8988T (cell line): ENCODE data around the gene ADAMTS15.
A peak's percentile ranks its signal among the peaks of the same experiment; 100 is the strongest.

Experiments
- DNase-seq: peaks from one replicate; pipeline ENCODE4 v3.0.0; 2011

ADAMTS15 gene

GRCh38 chr11:130448416-130449309 lies at the start of gene ADAMTS15:
Gene ADAMTS15, plus strand, starts transcription at chr11:130448645. Its CDS starts 329 bp downstream, at chr11:130448974.
- peak; percentile 88 for DNase-seq

GRCh38 chr11:130399196-130399595 lies 49.2 kb upstream of the ADAMTS15 start:
- no peak for DNase-seq

GRCh38 chr11:130400781-130401483 lies 47.5 kb upstream of the ADAMTS15 start:
- DNase-seq = no peak

- no peak for DNase-seq
Measured at GRCh38 chr11:130402570-130402969, 45.9 kb upstream of the ADAMTS15 start.

GRCh38 chr11:130403271-130403804 lies 45.1 kb upstream of the ADAMTS15 start:
- no peak for DNase-seq

GRCh38 chr11:130403967-130404366 lies 44.5 kb upstream of the ADAMTS15 start:
- no peak for DNase-seq

GRCh38 chr11:130404727-130405126 lies 43.7 kb upstream of the ADAMTS15 start:
- no peak for DNase-seq

GRCh38 chr11:130405428-130405827 lies 43.0 kb upstream of the ADAMTS15 start:
- DNase-seq = no peak

GRCh38 chr11:130407978-130408377 lies 40.5 kb upstream of the ADAMTS15 start:
- DNase-seq = peak; percentile 69

- no peak for DNase-seq
Measured at GRCh38 chr11:130408401-130408890, 40.0 kb upstream of the ADAMTS15 start.

GRCh38 chr11:130408901-130409300 lies 39.5 kb upstream of the ADAMTS15 start:
- DNase-seq = no peak

- DNase-seq = no peak
Measured at GRCh38 chr11:130409594-130410388, 38.7 kb upstream of the ADAMTS15 start.

GRCh38 chr11:130411223-130411622 lies 37.2 kb upstream of the ADAMTS15 start:
- DNase-seq = no peak

- peak; percentile 85 for DNase-seq
Measured at GRCh38 chr11:130413405-130414106, 34.9 kb upstream of the ADAMTS15 start.

- DNase-seq = no peak
Measured at GRCh38 chr11:130414107-130415080, 34.1 kb upstream of the ADAMTS15 start.

GRCh38 chr11:130415731-130416529 lies 32.5 kb upstream of the ADAMTS15 start:
- DNase-seq = no peak

GRCh38 chr11:130416530-130416882 lies 31.9 kb upstream of the ADAMTS15 start:
- no peak for DNase-seq

GRCh38 chr11:130416906-130417305 lies 31.5 kb upstream of the ADAMTS15 start:
- DNase-seq = no peak

GRCh38 chr11:130418210-130418609 lies 30.2 kb upstream of the ADAMTS15 start:
- DNase-seq = no peak

- DNase-seq = no peak
Measured at GRCh38 chr11:130418756-130419155, 29.7 kb upstream of the ADAMTS15 start.
